Mucosa of gallbladder (tissue), 1 donor: ENCODE results near the gene CCDC134. TPM values are rescaled to one million over a fixed set of nuclear protein-coding genes. Genes with fewer than 3 reads are reported as not detected.
A peak's percentile ranks its signal among the peaks of the same experiment; 100 is the strongest.
"Not testable (repeated sequence)": the region's sequence is repeated elsewhere in the genome, so short reads cannot be mapped to it uniquely, and the experiment has no call there.

Source experiments
- DNase-seq: peaks from one replicate; pipeline ENCODE4 v3.0.0-alpha.2; 2020; ENCODE audit warnings: low spot score
- total RNA-seq: library from RNA; stranded (reverse); gene quantifications from one replicate; pipeline ENCODE4 v1.2.1, GENCODE V29; 2021
- donor health status: DM: no; HTN: no; CAD: no.

The CCDC134 gene
- total RNA-seq, 1 donor from 2014 or later: 10.2 TPM

DNA sequence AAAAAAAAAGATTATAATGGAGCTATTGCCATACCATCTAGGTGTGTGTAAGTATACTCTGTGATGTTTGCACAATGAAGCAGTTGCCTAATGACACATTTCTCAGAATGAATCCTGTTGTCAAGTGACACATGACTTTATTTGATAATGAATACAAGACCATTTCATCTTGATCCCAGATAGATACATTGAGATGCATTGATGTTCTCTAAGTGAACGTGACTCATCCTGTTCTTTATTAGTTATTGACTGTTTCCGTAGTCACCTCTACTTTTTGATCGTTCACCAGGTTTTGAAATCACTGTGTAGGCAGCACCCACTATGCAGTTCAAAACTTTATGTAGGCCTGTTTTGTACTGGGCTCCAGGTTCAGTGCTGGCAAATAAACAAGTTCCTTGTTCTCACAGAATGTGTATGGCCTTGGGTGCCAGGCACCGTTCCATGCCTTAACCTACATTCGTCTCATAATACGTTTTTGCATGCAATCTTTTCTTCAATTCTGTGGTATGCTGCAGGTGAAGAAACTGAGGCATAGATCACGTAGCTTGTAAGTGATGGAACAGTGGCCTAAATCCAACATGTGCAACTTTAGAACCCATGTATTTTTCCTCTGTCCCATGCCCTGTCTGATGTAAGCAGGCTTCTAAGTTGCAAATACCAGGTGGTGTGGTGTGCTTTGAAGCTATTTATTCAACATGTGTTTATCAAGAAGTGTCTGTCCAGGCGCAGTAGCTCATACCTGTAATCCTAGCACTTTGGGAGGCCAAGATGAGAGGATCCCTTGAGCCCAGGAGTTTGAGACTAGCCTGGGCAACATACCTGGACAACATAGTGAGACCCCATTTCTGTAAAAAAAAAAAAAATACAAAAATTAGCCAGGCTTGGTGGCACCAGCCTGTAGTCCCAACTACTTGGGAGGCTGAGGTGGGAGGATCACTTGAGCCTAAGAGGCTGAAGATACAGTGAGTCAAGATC is 42.8 kb downstream of the CCDC134 start:
- peak; percentile 32 for DNase-seq

DNA sequence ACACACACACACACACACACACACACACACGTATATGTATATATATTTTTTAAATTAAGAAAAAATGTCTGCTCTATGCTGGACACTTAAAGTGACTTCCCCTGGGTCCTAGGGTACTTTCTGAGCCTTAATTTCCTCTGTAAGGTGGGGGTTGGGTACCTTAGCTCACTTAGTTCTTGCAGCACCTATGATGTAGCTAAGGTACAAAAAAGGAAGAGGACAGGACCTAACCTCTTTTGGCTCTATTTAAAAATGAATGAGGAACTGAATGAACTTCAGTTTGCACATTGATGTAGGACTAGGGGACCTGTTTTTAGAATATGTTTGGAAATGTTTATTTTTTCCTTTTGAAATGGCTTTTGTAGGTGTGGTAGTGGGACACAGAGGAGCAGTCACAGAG is 43.6 kb downstream of the CCDC134 start:
- DNase-seq: no peak

DNA sequence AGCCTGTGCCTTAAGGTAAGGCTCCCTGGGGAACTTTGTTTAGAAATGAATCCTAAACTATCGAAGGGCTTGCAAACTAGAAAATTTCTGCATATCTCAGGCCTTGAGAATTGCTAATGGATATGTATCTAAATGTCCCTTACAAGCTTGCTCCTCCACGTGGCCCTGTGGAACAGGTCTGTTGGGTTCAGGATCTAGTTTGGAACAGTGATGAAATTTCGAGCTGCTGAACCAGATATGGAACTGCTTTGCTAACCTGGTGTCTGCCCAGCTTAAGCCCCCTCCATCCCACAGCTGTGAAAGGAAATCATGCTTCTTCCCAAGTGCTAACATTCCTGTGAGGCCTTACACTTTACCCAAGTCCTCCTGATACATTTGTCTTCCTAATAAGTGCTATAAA is 44.0 kb downstream of the CCDC134 start:
- peak; percentile 34 for DNase-seq

DNA sequence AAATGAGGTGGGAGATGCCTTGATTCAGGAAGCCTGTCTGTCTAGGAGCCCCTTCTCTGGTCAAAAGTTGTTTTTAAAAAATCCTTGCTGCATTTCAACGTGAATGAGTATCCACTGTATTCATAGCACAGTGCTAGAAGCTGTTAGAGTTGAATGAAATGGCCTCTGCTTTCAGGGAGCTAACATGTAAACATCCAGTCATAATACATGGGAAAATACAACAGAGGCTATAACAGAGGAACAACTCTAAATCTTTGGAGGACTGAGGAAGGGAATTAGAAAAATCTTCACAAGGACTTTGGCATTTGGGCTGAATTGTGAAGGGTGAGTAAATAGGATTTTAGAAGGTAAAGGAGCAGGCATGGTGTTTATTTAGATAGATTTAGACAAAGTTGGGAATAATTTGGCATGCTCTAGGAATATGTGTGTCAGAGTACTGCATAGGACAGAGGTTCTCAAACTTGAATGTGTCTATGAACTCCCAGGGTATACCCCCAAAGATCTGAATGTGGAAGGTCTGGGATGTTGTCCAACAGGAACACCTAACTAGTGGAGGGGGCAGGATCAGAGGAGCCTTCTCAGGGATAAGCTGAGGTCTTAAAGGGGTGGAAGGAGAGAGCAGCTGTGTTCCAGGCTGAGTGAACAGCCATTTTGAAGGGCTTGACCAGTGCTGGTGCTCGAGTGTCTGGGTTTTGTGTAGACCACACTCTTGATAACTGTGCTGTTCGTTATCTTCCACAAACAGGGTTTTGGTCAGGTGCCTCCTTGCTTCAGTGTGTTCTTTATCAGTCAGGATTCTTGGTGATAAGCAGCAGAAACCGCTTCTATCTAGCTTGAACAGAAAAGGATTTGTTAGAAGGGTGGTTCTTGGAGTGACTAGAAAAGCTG is 45.1 kb downstream of the CCDC134 start:
- DNase-seq: no peak

DNA sequence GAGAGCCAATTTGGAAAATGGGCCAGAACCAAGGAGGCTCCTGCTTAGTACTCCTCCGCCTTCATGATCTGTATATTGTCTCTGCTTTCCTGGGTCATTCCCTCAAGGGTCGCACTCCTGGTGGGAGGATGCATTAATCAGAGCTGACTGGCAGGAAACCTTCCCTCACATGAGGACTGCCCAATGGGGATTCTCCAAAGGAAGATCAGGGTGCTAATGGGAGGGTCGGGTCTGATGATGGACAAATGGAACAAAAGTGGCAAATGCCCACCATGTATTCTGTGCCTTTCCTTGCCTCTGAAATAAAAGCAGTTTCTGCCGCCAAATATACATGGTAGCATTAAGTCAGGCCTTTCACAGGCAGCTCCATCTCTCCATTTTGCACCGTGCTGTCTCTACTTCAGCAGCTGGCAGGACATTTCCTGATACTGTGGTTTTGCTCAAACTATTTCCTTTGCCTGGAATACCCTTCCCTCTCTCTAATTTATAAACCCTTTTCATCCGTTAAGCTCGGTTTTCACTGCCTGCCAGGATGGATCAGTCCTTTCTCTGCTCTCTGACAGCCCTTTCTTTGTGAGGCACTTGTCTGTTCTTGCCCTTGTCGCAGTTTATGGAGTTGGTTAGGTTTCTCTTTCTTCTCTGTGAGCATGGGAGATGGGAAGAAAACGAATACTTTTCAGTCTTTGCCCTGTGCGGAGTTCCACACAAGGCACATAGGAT is 45.9 kb downstream of the CCDC134 start:
- DNase-seq: no peak

GRCh38 chr22:41847300-41847699 is 46.8 kb downstream of the CCDC134 start:
- no peak for DNase-seq

DNA sequence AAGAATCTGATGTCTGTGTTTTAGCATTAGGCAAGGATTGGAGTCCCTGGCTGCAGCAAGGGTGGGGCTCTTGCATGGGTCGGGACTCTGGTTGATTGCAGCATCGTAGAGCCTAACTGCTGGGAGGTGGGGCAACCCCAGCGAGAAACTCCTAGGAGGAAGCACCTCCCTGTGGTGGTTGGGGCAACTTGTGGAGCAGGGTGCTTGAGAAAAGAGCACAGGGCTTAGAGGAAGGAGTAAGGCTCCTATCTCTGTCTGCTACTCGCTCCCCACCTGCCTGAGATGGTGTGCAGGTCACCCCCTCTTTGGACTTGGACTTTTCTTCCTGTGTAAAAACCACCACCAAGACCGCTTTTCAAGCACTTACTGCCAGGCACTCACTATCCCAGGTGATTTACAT is 48.0 kb downstream of the CCDC134 start:
- DNase-seq: no peak

DNA sequence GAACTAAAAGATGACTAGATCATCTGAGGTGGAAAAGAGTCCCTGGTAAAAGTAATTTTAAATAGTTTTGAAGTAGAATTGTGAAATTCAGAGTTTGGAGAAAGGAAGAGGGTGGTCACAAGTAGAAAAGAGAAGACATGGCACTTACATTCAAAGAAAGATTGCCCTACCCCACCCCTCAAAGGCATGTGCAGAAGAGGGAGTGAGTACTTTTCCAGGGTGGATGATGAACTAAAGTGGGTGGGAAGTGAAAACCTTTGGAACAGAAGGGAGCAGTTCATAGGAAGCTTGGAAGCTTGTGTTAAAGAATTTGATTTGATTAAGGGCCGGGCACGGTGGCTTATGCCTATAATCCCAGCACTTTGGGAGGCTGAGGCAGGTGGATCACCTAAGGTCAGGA is 56.0 kb downstream of the CCDC134 start:
- no peak for DNase-seq

GRCh38 chr22:41857155-41857859 is 56.8 kb downstream of the CCDC134 start:
- DNase-seq: no peak

- no peak for DNase-seq
Measured at GRCh38 chr22:41857860-41858199, 57.4 kb downstream of the CCDC134 start.

DNA sequence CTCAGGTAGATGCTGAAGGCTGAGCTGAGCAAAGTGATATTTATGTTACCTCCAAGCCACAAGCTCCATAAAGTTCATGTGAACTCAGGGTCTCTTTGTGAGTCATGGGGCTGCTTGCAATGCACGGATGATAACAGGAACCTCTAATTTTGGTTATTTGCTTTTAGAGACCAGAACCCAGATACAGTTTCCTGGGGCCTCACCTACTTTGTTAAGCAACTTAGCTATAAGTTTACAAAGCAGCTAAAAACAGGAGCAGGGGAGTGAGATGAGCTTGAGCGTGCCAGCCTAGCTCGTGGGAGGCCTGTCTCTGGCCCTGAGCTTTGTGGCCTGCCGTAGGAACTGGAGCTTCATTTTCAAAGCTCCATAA is 61.7 kb downstream of the CCDC134 start:
- DNase-seq: no peak

GRCh38 chr22:41862530-41863266 is 62.2 kb downstream of the CCDC134 start:
- DNase-seq: no peak

GRCh38 chr22:41863472-41863871 is 63.0 kb downstream of the CCDC134 start:
- no peak for DNase-seq

GRCh38 chr22:41868556-41868955 is 68.1 kb downstream of the CCDC134 start:
- no peak for DNase-seq

- not testable (repeated sequence) for DNase-seq
Measured at GRCh38 chr22:41870081-41870480, 69.6 kb downstream of the CCDC134 start.

- DNase-seq: no peak
Measured at GRCh38 chr22:41870786-41871185, 70.3 kb downstream of the CCDC134 start.

DNA sequence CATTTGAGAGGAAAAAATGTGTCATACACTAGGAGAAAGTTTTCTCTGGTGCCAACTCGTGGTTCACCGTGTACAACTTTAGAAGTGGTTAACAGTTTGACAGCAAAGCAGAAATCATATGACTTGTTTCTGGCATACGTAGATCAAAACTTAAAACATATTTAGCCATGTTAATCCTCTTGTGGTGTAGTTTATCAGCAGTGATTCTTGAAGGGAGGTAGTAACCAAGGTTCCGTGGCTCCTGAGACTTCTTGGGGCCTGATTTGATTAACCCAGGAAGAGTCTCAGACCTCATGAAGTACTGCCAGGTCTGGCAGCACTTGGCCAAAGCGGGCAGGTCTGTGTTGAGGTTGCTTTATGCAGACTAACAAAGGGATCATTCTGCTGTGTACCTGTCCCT is 72.9 kb downstream of the CCDC134 start:
- no peak for DNase-seq

DNA sequence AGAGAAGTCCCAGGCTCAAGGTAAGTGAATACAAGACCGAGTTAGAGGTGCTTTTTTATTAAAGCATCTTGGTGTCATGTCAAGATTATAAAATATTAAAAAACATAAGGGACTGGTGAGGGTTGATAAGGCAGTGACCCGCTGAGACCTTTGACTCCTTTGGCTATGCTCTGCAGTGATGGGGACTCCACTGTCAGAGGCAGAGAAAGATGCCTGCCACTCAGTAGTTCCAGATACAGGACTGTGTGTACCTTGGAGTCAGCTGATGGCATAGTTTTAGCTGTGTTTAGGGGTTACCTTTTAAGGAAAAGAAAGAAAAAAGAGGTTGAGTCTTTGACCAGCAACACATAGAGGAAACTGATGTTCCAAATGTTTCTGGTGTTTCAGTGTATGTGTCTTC is 73.6 kb downstream of the CCDC134 start:
- DNase-seq: no peak

GRCh38 chr22:41875531-41876270 is 75.2 kb downstream of the CCDC134 start:
- DNase-seq: no peak
